ENCODE measurements around the gene ABCB6. TPM values are rescaled to one million over a fixed set of nuclear protein-coding genes. Genes with fewer than 3 reads are reported as not detected.

Gene ABCB6
- total RNA-seq, 2 experiments from 2014 or later: 6.4 to 10.2 TPM

DNA sequence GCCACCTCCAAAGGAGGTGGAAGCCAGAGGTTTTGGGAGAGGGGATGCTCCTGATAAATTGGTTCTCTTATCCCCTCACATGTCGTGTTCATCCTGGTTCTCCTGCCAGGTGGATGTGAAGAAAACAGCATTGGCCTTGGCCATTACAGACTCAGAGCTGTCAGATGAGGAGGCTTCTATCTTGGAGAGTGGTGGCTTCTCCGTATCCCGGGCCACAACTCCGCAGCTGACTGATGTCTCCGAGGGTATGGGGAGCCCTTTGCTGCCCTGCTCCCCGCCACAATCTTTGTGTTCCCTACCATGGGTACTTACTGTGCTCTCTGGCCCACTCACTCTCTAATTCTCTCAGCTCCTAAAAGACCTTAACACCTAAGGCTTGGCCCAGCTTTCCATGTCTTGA, 37.2 kb downstream of the ABCB6 start:
- H3K9me2 ChIP-seq (ENCODE audit: insufficient read depth, low read length): no peaks in the 10 kb centered on the region
- 0 out of 2 replicates have a peak, but pooled peaks cover 10% of the 10 kb centered on the region for H4K20me1 ChIP-seq (ENCODE audit: insufficient read depth, low read length)
- H3K79me2 ChIP-seq (ENCODE audit: insufficient read depth, low read depth, low read length): peaks cover 18% of the 10 kb centered on the region; the same call in 1 of the 2 replicates
- no TSS peak for BruUV-seq (replicated peaks)
- H3K4me3 ChIP-seq (ENCODE audit: low read depth, low read length, poor library complexity, severe bottlenecking): no peak overlapping the region
- H3K4me1 ChIP-seq (ENCODE audit: insufficient read depth, low read length, poor library complexity, severe bottlenecking): peaks cover 10% of the 10 kb centered on the region
- POLR2A ChIA-PET: interaction anchor here (0.5 to 1.1 kb wide), 4 partner anchors 15 to 140 kb away, joined by 3 read pairs; partner anchors contain the start of gene CFAP65
- H3K4me2 ChIP-seq (ENCODE audit: low read length): no peak overlapping the region
- H3K36me3 ChIP-seq (ENCODE audit: insufficient read depth, low read length): peaks cover 68% of the 10 kb centered on the region
- DNase-seq (ENCODE audit: low spot score): no peak
- H3K9me3 ChIP-seq (ENCODE audit: low read length): no peaks in the 10 kb centered on the region
- no peak overlapping the region for H2AFZ ChIP-seq (ENCODE audit: low read length)
- intact Hi-C loops (cut with micrococcal nuclease; ENCODE audit: unreplicated experiment): no loop called here
- H3K27ac ChIP-seq (ENCODE audit: low read depth, low read length, poor library complexity, severe bottlenecking): no peak overlapping the region
- CTCF ChIA-PET (ENCODE audit: unreplicated experiment): interaction anchor here (0.6 kb wide), 1 partner anchor 19 kb away, joined by 3 read pairs; no protein-coding TSS in a partner anchor
- TF ChIP-seq, protein P1, sequence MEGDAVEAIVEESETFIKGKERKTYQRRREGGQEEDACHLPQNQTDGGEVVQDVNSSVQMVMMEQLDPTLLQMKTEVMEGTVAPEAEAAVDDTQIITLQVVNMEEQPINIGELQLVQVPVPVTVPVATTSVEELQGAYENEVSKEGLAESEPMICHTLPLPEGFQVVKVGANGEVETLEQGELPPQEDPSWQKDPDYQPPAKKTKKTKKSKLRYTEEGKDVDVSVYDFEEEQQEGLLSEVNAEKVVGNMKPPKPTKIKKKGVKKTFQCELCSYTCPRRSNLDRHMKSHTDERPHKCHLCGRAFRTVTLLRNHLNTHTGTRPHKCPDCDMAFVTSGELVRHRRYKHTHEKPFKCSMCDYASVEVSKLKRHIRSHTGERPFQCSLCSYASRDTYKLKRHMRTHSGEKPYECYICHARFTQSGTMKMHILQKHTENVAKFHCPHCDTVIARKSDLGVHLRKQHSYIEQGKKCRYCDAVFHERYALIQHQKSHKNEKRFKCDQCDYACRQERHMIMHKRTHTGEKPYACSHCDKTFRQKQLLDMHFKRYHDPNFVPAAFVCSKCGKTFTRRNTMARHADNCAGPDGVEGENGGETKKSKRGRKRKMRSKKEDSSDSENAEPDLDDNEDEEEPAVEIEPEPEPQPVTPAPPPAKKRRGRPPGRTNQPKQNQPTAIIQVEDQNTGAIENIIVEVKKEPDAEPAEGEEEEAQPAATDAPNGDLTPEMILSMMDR (conservative IDR thresholded peaks at IDR 0.05; ENCODE audit: low read length): no peak
- TF ChIP-seq EZH2phosphoT487 (IDR thresholded peaks at IDR 0.05; ENCODE audit: borderline replicate concordance, low read depth, low read length): no peak

DNA sequence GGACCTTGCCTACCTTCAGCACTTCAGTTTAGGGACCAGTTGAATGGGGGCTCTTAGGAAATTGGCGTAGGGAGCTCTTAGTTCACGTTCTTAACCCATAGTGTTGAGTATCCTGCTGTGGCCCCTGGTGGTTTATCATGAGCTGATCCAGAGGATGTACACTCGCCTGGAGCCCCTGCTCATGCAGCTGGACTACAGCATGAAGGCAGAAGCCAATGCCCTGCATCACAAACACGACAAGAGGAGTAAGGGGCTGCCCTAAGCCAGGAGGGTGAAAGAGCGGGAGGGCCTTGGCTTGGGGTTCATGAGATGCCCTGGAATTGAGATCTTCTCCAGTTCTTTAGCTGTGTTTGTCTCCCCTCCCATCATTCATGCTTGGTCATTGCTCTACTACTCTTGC, 37.8 kb downstream of the ABCB6 start:
- 0 out of 2 replicates have a peak, but pooled peaks cover 10% of the 10 kb centered on the region for H4K20me1 ChIP-seq (ENCODE audit: insufficient read depth, low read length)
- DNase-seq (ENCODE audit: low spot score): no peak
- H2AFZ ChIP-seq (ENCODE audit: low read length): no peak overlapping the region
- TF ChIP-seq, protein P1 (conservative IDR thresholded peaks at IDR 0.05; ENCODE audit: low read length): no peak
- no peak for TF ChIP-seq EZH2phosphoT487 (IDR thresholded peaks at IDR 0.05; ENCODE audit: borderline replicate concordance, low read depth, low read length)
- peaks cover 21% of the 10 kb centered on the region; the same call in 1 of the 2 replicates for H3K79me2 ChIP-seq (ENCODE audit: insufficient read depth, low read depth, low read length)
- peaks cover 67% of the 10 kb centered on the region for H3K36me3 ChIP-seq (ENCODE audit: insufficient read depth, low read length)
- ChIA-PET POLR2A (interaction anchor here (0.5 to 1.1 kb wide), 4 partner anchors 15 to 140 kb away, joined by 3 to 5 read pairs (median 3); partner anchors contain the start of gene CFAP65), CTCF (ENCODE audit: unreplicated experiment) (no interaction called here)
- H3K4me1 ChIP-seq (ENCODE audit: insufficient read depth, low read length, poor library complexity, severe bottlenecking): peaks cover 11% of the 10 kb centered on the region
- BruUV-seq (replicated peaks): no TSS peak
- H3K27ac ChIP-seq (ENCODE audit: low read depth, low read length, poor library complexity, severe bottlenecking): no peak overlapping the region
- no peaks in the 10 kb centered on the region for H3K9me2 ChIP-seq (ENCODE audit: insufficient read depth, low read length)
- intact Hi-C loops (cut with micrococcal nuclease; ENCODE audit: unreplicated experiment): no loop called here
- no peaks in the 10 kb centered on the region for H3K9me3 ChIP-seq (ENCODE audit: low read length)
- H3K4me3 ChIP-seq (ENCODE audit: low read depth, low read length, poor library complexity, severe bottlenecking): no peak overlapping the region
- H3K4me2 ChIP-seq (ENCODE audit: low read length): no peak overlapping the region

All from OCI-LY7 (cell line).